CD4-positive, alpha-beta T cell (primary cell): ENCODE data around the gene ERC2. TPM values are rescaled to one million over a fixed set of nuclear protein-coding genes. Genes with fewer than 3 reads are reported as not detected.

Experiments used
- ATAC-seq: fragments of 200-7000 bp; cut with Tn5 transposase; one replicate; pipeline ENCODE4 v1.10.0; 2022; ENCODE audit warnings: mild to moderate bottlenecking; ENCODE audit not compliant: poor library complexity
- CTCF ChIA-PET: fragments of 350-600 bp; sonication (Branson Sonifier 250); formaldehyde crosslinking; loops from one replicate; lab custom pipeline; 2021; ENCODE audit warnings: antibody characterized with exemption, inconsistent platforms; lab: Charles Lee
- POLR2A ChIA-PET: fragments of 350-600 bp; sonication (Branson Sonifier 250); formaldehyde crosslinking; loops from one replicate; lab custom pipeline; 2021; ENCODE audit warnings: antibody characterized with exemption, inconsistent platforms; lab: Charles Lee
- DNase-seq, 14 experiments: peaks; one replicate each; pipeline ENCODE4 v3.0.0-alpha.2; 2013 to 2020; ENCODE audit warnings: mixed read lengths in 2 of 14
- H3K27ac ChIP-seq, 2 donors: one replicate each; pipeline versions ENCODE4 v1.5.1 to v1.7.0; 2013; ENCODE audit warnings: low read length in 2 of 2, low read depth in 1 of 2, mild to moderate bottlenecking in 1 of 2
- H3K27me3 ChIP-seq, 2 experiments: 1 replicate in 1 of 2; 2 replicates in 1 of 2; pipeline versions ENCODE4 v1.6.1 to v1.7.0; 2013; ENCODE audit warnings: low read length in 2 of 2, control low read depth in 1 of 2, mild to moderate bottlenecking in 1 of 2, moderate library complexity in 1 of 2; ENCODE audit not compliant: insufficient read depth in 2 of 2, control insufficient read depth in 1 of 2
- H3K36me3 ChIP-seq: one replicate; pipeline ENCODE4 v1.6.1; 2013; ENCODE audit warnings: low read length, control low read depth; ENCODE audit not compliant: insufficient read depth
- H3K4me1 ChIP-seq: one replicate; pipeline ENCODE4 v1.6.1; 2013; ENCODE audit warnings: low read length, control low read depth; ENCODE audit not compliant: insufficient read depth
- H3K4me3 ChIP-seq: one replicate; pipeline ENCODE4 v1.5.1; 2013; ENCODE audit warnings: mild to moderate bottlenecking, low read length, moderate library complexity
- H3K9me3 ChIP-seq, 2 experiments: 1 replicate in 1 of 2; 2 replicates in 1 of 2; pipeline versions ENCODE4 v1.6.1 to v1.7.0; 2013; ENCODE audit warnings: low read length in 2 of 2, mild to moderate bottlenecking in 2 of 2, control low read depth in 1 of 2, moderate library complexity in 1 of 2; ENCODE audit not compliant: control insufficient read depth in 1 of 2, insufficient read depth in 1 of 2
- H3K27ac Mint-ChIP-seq: one replicate; pipeline ENCODE4 v1.8.0; 2020; ENCODE audit warnings: mixed read lengths
- H3K27me3 Mint-ChIP-seq: one replicate; pipeline ENCODE4 v1.8.0; 2021; ENCODE audit warnings: mixed read lengths
- H3K36me3 Mint-ChIP-seq: one replicate; pipeline ENCODE4 v1.8.0; 2021; ENCODE audit warnings: low read depth, mixed read lengths
- H3K4me1 Mint-ChIP-seq: one replicate; pipeline ENCODE4 v1.8.0; 2021; ENCODE audit warnings: low read depth, mixed read lengths
- H3K4me3 Mint-ChIP-seq: one replicate; pipeline ENCODE4 v1.8.0; 2020; ENCODE audit warnings: mild to moderate bottlenecking, mixed read lengths
- H3K9me3 Mint-ChIP-seq: one replicate; pipeline ENCODE4 v1.8.0; 2020; ENCODE audit warnings: mixed read lengths
- CTCF ChIP-seq: fragments of 200-600 bp; IDR thresholded peaks from one replicate; pipeline ENCODE4 v1.8.0; 2022; ENCODE audit warnings: antibody characterized with exemption, mild to moderate bottlenecking
- intact Hi-C, 2 experiments: fragments of 100-400 bp; cut with DNase I in 1 of 2; cut with micrococcal nuclease in 1 of 2; formaldehyde crosslinking; loops; one replicate each; pipeline versions ENCODE4 v1.15.1 to v1.9.0; 2023 to 2025; cut with DNase I, micrococcal nuclease
- total RNA-seq, 174 experiments: library from RNA in 2 of 174; stranded (reverse) in 2 of 174; gene quantifications; one replicate each; pipeline ENCODE4 v1.2.3 and lab custom pipeline; 2021 to 2026

The ERC2 gene
- total RNA-seq, 2 experiments from 2014 or later = not detected

GRCh38 chr3:55491296-55491816 lies 976.9 kb downstream of the ERC2 start:
- H3K4me1 Mint-ChIP-seq = peaks cover 4% of the 10 kb centered on the region
- CTCF ChIA-PET = no interaction called here
- TF ChIP-seq CTCF = no peak
- intact Hi-C loops = no loop called here
- H3K4me3 Mint-ChIP-seq = no peak overlapping the region
- Histone ChIP-seq H3K36me3 (no peaks in the 10 kb centered on the region), H3K9me3 (peaks cover 0 to 28% of the 10 kb centered on the region in 2 experiments), H3K4me3 (no peak overlapping the region), H3K27me3 (peaks cover 33 to 46% of the 10 kb centered on the region in 2 experiments), H3K4me1 (no peaks in the 10 kb centered on the region), H3K27ac (no peak overlapping the region)
- no peaks in the 10 kb centered on the region for H3K36me3 Mint-ChIP-seq
- POLR2A ChIA-PET = no interaction called here
- ATAC-seq = no peak
- H3K27me3 Mint-ChIP-seq = peaks cover 40% of the 10 kb centered on the region
- no peak for DNase-seq
- no peak overlapping the region for H3K27ac Mint-ChIP-seq
- H3K9me3 Mint-ChIP-seq = no peaks in the 10 kb centered on the region

- H3K27ac Mint-ChIP-seq = no peak overlapping the region
- H3K4me1 ChIP-seq = no peaks in the 10 kb centered on the region
- H3K36me3 ChIP-seq = no peaks in the 10 kb centered on the region
- H3K9me3 ChIP-seq = peaks cover 0 to 36% of the 10 kb centered on the region in 2 experiments
- H3K27me3 Mint-ChIP-seq = peaks cover 47% of the 10 kb centered on the region
- ChIA-PET POLR2A (no interaction called here), CTCF (no interaction called here)
- H3K4me3 ChIP-seq = no peak overlapping the region
- no peak for DNase-seq
- no peak for TF ChIP-seq CTCF
- no peaks in the 10 kb centered on the region for H3K36me3 Mint-ChIP-seq
- ATAC-seq = no peak
- no peak overlapping the region for H3K4me3 Mint-ChIP-seq
- intact Hi-C loops = no loop called here
- H3K27me3 ChIP-seq = peaks cover 41 to 56% of the 10 kb centered on the region in 2 experiments
- peaks cover 11% of the 10 kb centered on the region for H3K4me1 Mint-ChIP-seq
- no peak overlapping the region for H3K27ac ChIP-seq
- H3K9me3 Mint-ChIP-seq = no peaks in the 10 kb centered on the region
Observed at GRCh38 chr3:55490276-55490913, 977.9 kb downstream of the ERC2 start.

GRCh38 chr3:55489798-55490132 lies 978.5 kb downstream of the ERC2 start:
- no peak overlapping the region for H3K27ac Mint-ChIP-seq
- peaks cover 13% of the 10 kb centered on the region for H3K4me1 Mint-ChIP-seq
- DNase-seq (no peak), ATAC-seq (no peak)
- H3K4me3 ChIP-seq = no peak overlapping the region
- intact Hi-C loops = loop anchor here in 1 of 2 experiments (5.0 to 10.0 kb wide), 2 partner anchors 235 to 763 kb away; no protein-coding TSS in a partner anchor
- H3K9me3 ChIP-seq = peaks cover 0 to 40% of the 10 kb centered on the region in 2 experiments
- peaks cover 48% of the 10 kb centered on the region for H3K27me3 Mint-ChIP-seq
- POLR2A ChIA-PET = no interaction called here
- no peaks in the 10 kb centered on the region for H3K9me3 Mint-ChIP-seq
- no peaks in the 10 kb centered on the region for H3K36me3 ChIP-seq
- no peaks in the 10 kb centered on the region for H3K36me3 Mint-ChIP-seq
- peaks cover 44 to 59% of the 10 kb centered on the region in 2 experiments for H3K27me3 ChIP-seq
- H3K4me3 Mint-ChIP-seq = no peak overlapping the region
- TF ChIP-seq CTCF = no peak
- no peak overlapping the region for H3K27ac ChIP-seq
- CTCF ChIA-PET = no interaction called here
- H3K4me1 ChIP-seq = no peaks in the 10 kb centered on the region
